Measurements from ENCODE around the gene DNAI4.

- no peak for TF ChIP-seq TAF1 (IDR thresholded peaks at IDR 0.05; ENCODE audit: borderline replicate concordance, low read depth, low read length)
- no peak for TF ChIP-seq POLR2AphosphoS5 (IDR thresholded peaks at IDR 0.05; ENCODE audit: low read depth, low read length)
- no peak for TF ChIP-seq POLR2A (IDR thresholded peaks at IDR 0.05; ENCODE audit: low read depth, low read length)
These were observed 157.0 kb downstream of the DNAI4 start for GRCh38 chr1:66767626-66768025.

Data from GM12892 (cell line).